Astrocyte of the hippocampus (primary cell): ENCODE results near the gene CRADD.
"Not testable (repeated sequence)": the region's sequence is repeated elsewhere in the genome, so short reads cannot be mapped to it uniquely, and the experiment has no call there.

Experiments
- DNase-seq: peaks from one replicate; pipeline ENCODE4 v3.0.0; 2011; ENCODE audit warnings: low read depth, low spot score

CRADD gene

GRCh38 chr12:93706387-93706786, 29.2 kb downstream of the CRADD start:
- DNase-seq, result no peak

GRCh38 chr12:93706824-93707223, 29.6 kb downstream of the CRADD start:
- no peak for DNase-seq

DNA sequence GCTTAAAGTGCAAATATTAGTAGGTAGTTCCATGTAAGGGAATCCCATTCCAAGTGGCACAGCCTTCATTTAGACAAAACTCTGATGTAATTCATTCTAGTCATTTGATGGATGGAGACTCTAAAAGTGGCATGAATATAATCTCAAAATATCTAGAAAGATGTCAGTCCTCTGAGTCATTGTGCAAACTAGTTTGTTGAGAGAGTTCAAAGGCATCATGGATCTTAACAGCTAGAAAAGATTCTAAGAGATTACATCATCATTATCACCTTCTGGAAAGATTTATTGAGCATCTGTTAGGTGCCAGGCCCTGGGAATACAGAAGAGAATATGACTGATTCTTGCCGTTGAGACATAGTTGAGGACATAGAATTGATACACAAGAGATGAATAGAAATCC, 30.7 kb downstream of the CRADD start:
- peak; percentile 43 for DNase-seq

- no peak for DNase-seq
Observed at GRCh38 chr12:93708952-93709351, 31.8 kb downstream of the CRADD start.

DNA sequence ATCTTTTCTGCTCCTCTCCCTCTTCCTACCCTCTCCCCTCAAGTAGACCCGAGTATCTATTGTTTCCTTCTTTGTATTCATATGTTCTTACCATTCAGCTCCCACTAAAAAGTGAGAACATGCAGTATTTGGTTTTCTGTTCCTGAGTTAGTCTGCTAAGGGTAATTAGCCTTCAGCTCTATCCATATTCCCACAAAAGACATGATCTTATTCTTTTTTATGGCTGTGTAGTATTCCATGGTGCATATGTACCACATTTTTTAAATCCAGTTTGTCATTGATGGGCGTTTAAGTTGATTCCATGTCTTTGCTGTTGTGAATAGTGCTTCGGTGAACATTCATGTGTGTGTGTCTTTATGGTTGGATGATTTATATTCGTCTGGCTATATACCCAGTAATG, 32.2 kb downstream of the CRADD start:
- DNase-seq, result no peak

DNA sequence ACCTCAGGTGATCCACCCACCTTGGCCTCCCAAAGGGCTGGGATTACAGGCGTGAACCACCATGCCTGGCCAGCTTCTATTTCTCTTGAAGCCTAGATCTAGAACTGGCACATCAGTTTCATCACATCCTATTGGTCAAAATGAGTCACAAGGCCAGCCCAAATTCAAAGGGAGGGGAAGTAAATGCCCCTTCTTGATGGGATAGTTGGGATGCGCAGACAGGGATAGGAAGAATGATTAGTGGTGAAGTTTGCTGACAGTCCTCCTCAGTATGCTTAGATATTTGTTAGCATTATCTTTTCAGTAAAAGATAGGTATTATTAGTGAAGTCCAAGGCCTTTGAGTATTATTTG, 33.4 kb downstream of the CRADD start:
- DNase-seq, result no peak

- DNase-seq, result not testable (repeated sequence)
Observed at GRCh38 chr12:93711502-93711901, 34.3 kb downstream of the CRADD start.

GRCh38 chr12:93712200-93712599, 35.0 kb downstream of the CRADD start:
- DNase-seq, result no peak

- DNase-seq, result no peak
Observed at GRCh38 chr12:93713060-93713459, 35.9 kb downstream of the CRADD start.

GRCh38 chr12:93713800-93714199, 36.6 kb downstream of the CRADD start:
- DNase-seq, result no peak

DNA sequence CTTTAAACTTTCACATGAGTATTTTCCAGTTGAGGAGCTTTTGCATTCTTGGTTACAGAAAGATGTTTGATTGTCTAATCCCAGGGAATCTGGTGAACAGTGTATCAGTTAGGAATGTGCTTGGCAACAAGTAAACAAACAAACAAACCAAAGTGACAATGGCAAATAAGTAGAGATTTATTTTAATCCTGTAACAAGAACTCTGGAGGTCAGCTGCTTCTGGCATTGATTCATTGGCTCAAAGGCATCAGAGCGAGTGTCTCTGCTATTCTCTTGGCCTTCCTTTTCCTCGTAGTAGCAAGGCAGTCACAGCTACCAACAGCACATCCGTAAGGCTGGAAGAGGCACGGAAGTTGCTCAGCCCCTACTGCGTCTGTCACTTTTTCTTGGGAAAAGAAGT, 37.2 kb downstream of the CRADD start:
- peak; percentile 71 for DNase-seq

GRCh38 chr12:93719710-93720109, 42.5 kb downstream of the CRADD start:
- no peak for DNase-seq

- no peak for DNase-seq
Observed at GRCh38 chr12:93720559-93720958, 43.4 kb downstream of the CRADD start.

DNA sequence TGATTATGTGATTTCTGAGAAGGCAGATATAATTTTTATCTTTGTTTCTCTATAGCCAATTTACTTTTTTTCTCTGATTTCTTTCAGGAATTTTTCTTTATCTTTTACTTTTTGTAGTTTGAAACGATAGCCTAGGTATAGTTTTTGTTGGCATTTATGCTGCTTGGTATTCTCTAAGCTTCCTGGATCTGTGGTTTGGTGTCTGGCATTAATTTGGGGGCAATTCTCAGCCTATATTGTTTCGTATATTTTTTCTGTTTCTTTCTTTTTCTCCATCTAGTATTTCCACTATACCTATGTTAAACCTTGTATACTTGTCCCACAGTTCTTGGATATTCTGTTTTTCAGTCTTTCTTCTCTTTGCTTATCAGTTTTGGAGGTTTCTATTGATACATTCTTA, 45.0 kb downstream of the CRADD start:
- DNase-seq, result no peak

GRCh38 chr12:93722835-93723567, 45.8 kb downstream of the CRADD start:
- DNase-seq, result peak; percentile 33

- DNase-seq, result no peak
Observed at GRCh38 chr12:93723568-93723930, 46.4 kb downstream of the CRADD start.

GRCh38 chr12:93725531-93725930, 48.4 kb downstream of the CRADD start:
- no peak for DNase-seq

DNA sequence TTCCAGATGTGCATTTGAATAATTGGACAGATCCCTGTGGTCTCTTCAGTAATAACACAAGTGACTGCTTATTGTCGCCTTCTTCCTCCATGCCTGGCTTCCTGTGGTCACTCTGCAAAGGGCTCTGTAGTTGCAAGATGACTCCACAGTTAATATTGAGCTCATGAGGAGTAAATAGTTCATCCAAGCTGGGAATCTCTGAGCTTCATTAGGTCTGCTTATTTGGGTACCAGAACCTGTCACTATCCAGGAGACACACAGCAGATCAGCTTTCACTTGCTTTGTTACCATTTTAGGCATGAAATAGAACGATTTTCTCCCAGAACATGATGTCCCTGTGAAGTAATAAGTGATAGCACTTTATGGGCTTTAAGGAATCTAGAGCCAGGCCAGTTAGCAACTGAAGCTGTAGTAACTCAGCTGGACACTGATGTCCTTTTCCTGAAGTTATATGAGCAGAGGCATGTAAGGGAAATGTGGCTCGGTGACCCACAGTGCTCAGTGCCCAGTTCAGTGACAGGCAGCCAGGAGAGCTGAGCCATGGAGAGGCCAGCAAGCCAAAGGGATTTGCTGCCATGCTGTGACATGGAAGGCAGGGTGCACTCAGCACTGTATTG, 50.1 kb downstream of the CRADD start:
- no peak for DNase-seq

DNA sequence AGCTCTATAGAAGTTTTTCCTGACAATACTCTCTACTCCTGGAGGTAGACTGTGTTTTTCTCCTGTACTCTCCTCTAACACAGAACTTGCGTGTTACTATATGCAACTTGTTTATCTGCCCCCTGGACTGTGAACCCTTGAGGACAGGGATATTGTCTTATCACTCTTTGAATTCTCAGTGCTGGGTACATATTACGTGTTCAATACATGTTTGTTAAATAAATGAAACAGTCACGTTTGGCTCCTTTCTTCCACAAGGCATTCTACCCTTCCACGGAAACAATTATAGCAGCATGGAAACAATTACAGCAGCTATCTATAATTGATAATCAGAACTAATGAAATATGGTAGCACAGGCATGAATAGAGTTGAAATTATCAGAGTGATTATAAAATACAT, 50.7 kb downstream of the CRADD start:
- DNase-seq, result no peak

DNA sequence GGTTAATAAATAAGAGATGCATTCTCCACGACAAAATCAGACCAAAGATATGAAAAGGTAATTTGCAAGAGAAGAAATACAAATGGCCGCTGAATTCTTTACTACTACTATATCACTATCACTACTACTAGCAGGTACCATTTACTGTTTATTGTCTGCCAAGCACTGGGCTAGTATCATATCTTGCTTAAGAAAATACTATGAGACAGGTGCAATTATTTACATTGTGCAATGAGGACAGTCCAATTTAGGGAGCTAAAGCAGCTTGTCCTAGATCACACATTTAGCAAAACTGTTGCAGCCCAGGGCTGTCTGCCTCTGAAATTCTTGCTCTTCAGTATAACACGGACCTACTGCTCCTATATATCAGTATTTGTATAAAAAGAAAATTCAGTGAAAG, 52.8 kb downstream of the CRADD start:
- DNase-seq, result no peak

DNA sequence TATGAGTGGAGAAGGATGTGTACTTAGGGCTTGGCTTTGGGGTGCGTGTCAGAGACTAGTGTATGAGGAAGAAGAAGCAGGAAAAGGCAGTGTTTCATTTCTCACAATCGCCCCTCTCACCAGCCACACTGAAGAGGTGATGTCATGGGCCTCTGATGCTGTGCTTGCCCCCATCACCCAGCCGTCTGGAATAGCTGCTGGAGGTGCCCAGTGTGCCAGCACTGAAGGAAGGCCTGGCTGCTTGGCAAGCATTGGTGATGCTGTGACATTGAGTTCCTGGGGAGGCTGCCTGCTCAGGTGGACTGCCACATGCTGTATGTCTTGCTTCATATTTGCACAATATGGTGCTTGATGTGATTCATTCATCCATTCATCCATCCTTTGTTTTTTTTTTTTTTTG, 56.2 kb downstream of the CRADD start:
- DNase-seq, result no peak

DNA sequence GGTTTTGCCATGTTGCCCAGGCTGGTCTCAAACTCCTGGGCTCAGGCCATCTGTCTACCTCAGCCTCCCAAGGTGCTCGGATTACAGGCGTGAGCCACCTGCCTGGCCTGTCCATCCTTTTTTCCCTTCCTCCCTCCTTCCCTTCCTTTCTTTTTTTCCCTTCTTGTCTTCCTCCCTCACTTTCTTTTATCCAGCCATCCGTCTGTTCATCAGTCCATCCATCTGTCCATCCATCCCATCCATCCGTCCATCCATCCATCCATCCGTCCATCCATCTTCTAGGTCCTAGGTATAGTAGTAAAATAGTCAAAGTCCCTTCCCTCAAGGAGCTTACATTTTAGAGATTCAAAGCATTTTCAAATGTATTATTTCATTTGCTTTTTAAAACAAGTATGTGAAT, 56.8 kb downstream of the CRADD start:
- no peak for DNase-seq

DNA sequence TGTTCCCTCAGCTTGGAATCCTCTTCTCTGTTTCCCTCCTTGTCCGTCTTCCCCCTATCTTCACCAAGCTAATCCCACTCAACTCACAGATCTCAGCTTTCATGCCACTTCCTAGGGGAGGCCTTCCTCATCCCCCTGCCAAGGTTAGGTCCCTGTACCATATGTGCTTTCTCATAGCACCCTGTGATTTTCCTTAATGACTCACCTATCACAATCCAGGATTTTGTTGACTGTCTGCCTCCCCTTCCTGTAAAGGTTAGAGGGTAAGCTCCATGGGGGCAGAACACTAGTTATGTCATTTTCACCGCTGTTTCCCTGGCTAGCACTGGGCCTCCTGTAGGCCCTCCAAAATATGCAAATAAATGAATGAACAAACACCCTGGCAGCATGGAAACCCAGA, 57.6 kb downstream of the CRADD start:
- no peak for DNase-seq

- DNase-seq, result no peak
Observed at GRCh38 chr12:93736640-93737178, 59.5 kb downstream of the CRADD start.
